NCI-H524 treated with DMSO at 0.1 percent for 48 hours (cell line): ENCODE data around the gene SHISA4.

ENCODE experiments used
- DNase-seq: peaks from one replicate; lab custom pipeline; 2025; lab: John Stamatoyannopoulos, UW

Gene SHISA4

DNA sequence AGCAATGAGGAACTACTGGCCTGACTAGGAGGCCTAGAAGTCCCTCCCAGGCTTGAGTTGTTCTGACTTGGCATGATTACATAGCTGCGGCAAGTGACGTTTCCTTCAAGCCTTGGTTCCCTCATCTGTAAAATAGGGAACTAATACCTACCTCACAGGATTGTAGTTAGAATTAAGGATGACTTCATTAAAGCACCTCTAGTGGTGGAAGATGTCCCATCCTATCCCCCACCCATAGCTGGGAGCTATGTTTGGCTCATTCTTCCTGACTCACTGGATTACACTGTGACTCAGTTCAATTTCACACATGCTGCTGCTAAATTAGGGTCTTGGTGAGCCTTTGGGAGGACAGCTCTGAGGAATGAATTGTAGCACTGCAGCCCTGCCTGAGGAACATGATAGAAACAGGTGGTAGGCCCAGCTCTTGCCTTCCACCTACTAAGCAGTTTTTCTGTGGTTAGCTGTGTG lies 6.0 kb upstream of the SHISA4 start:
- DNase-seq: no peak

DNA sequence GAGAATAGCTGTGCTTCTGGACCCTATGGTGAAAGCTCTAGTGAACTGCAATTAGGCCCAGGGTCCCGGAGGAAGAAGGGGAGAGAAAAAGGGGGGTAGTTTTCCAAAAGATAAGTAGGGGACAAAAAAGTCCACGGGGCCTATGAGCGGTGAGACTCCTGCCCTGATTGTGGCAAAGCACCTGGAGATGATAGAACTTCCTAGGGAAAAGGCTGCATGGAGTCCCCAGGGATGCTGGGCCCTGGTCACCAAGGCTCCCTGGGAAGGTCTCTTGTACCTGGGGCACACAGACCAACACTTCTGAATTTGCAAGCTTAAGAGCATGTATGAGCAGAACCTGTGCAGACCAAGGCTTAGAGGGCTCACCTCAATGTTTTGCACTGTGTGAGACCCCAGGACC lies 5.4 kb upstream of the SHISA4 start:
- DNase-seq: no peak

DNA sequence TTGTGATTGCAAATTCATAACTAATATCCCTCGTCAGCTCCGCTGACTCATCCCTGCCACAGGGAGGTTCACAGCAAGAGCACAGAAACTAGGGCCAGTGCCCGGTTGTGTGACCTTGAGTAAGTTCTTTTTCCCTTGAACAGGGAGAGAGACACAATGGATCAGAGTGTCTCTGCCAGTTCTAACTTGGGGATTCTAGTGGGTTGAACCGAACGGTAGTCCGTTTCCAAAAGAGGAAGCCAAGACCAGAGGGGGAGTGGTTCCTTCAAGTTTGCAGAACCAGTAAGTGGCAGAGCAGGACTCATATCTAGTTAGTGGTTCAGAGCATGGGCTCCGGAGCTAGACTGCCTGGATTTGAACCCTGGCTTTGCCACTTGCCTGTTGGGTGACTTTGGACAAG lies 4.9 kb upstream of the SHISA4 start:
- DNase-seq: no peak

DNA sequence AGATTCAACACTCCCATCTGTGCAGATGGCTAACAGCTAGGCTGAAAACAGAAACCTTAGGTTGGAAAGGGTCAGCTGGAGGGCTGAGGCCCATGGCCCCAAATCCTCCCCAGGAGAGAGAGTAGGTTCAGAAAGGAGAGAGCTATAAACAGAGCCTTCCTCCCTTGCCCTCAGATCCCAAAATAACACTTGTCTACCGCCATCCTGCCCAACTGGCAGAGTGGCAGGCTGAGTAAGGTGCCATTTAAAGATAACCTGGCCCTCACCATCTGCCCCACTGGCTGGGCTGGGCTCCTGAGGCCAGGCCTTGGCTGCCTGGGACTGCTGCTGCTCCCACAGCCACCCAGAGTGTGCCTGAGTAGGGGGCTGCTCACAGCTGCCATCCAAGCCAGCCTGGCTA lies 4.3 kb upstream of the SHISA4 start:
- DNase-seq: no peak

DNA sequence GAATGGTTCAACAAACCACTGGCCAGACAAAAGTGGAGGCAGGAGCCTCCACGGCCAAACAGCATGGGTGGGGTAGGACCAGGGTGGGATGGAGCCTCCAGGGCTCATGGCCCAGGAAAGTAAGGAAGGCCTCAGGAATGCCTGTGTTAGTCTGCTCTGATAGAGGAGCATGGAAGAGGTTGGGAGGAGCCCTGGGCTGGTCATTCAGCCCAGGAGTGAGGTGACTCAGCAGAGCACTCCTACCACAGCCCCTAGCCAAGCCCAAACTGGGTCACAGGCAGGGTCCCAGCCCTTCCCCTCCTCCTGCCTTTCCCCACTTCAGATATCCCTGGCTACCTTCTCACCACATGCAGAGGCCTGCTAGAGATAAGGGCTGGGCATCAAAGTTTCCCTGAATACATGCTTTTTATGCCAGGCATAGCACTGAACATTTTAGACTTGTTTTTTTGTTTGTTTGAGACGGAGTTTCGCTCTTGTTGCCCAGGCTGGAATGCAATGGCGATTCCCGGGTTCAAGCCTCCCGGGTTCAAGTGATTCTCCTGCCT lies 3.1 kb upstream of the SHISA4 start:
- DNase-seq: no peak

DNA sequence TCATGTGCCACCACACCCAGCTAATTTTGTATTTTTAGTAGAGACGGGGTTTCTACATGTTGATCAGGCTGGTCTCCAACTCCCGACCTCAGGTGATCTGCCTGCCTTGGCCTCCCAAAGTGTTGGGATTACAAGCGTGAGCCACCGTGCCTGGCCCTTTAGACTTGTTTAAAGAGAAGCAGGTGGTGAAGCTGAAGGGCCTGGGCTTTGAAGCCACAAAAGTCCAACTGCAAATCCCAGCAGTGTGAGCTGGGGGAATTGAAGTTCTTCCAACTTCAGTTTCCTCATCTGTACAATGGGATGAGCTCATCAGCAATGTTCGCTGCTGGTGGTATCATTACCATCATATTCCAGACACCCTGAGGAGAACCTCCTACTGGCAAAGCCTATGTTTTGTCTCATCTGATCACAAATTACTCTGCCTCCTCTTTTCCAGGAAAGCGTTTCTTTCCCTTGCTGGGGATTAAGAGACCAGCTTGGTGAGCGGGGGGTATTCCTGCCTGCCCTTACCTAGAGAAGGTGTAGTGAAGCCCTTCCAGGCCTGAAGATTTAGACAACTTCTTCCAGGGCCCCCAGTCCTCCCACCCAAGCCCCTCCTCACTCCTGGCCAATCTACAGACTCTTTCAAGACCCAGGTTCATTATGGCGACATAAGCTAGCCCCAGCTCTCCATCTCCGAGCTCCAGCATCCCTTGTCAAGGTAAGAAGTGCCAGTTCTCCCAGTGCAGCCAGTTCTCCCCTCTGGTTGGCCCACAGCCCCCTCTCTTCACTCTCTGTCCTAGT lies 2.4 kb upstream of the SHISA4 start:
- DNase-seq: no peak

DNA sequence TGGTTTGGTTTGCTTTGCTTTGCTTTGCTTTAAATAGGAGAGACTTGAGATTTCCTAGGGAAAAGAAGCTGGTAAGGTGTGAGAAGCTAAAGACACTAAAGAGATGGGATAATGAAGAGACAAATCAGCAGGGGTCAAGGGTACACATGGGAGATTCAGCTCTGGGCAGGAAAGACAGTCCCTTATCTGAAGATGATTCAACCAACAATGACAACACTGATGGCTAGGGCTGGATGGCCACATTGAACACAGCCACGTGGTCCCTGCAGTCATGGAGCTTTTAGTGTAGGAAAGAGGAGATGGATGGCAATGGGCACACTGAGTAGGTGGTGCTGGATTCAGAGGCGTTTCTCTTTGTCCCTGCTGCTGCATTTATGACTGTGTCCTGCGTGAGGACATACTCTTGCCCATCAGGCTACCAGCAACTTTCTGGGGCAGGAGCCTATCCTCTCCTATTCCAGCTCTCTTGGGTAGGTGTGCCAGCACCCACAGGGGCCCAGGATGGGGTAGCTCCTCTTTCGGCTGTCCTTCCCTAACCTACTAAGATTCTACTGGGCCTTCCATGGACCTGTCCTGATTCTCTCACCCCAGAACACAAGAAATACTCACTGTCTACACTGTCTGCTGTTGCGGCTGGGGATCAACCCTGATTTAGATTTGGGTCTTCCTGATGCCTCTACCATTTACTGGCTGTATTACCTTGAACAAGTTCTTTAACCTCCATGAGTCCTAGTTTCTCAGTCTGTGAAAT lies 1.4 kb upstream of the SHISA4 start:
- DNase-seq: no peak

DNA sequence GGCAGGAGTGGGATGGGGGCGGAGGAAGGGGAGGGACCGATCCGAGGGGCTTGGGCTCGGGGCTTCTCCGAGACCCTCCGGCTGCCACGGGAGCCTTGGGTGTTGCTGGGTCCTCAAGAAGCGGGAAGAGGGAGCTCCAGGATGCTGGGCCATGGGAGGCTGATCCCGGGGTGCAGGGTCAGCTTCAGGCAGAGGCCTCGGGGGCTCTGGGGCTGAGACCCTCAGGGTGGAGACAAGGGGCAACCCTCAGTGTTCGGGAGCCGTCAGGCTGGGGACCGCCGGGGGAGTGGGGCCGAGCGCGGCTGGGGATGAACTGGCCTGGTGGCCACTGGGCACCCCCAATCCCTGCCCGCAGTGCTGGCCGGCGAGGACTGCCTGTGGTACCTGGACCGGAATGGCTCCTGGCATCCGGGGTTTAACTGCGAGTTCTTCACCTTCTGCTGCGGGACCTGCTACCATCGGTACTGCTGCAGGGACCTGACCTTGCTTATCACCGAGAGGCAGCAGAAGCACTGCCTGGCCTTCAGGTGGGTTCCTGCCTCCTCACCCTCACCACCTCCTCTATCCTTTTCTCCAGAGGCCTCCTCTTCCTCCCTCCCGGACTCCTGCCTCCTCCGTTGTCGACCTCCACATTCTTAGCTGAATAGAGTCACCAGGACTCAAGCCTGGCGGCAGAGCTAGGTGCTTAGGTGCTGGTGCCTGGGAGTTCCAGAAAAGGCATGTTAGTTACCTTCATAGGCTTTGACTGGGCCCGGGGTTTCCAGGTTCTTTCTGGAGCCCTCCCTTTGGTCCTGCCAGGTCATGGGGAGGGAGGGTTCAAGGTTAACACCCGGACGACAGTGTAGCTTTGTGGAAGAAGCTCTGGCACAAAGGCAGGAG lies 631 bp downstream of the SHISA4 start:
- no peak for DNase-seq

DNA sequence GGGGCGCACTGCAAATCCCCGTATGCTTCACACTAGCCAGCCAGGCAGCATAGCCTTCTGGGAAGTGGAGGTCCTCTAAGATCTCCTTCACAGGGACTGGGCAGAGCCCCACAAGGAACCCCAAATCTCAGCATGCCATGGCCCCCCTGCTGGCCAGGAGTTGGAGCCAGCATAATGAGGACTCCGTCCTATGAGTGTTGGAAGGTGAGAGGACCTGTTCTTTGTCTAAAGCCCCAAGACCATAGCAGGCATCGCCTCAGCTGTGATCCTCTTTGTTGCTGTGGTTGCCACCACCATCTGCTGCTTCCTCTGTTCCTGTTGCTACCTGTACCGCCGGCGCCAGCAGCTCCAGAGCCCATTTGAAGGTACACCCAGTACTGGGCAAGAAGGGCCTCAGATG lies 1.5 kb downstream of the SHISA4 start:
- DNase-seq: no peak

DNA sequence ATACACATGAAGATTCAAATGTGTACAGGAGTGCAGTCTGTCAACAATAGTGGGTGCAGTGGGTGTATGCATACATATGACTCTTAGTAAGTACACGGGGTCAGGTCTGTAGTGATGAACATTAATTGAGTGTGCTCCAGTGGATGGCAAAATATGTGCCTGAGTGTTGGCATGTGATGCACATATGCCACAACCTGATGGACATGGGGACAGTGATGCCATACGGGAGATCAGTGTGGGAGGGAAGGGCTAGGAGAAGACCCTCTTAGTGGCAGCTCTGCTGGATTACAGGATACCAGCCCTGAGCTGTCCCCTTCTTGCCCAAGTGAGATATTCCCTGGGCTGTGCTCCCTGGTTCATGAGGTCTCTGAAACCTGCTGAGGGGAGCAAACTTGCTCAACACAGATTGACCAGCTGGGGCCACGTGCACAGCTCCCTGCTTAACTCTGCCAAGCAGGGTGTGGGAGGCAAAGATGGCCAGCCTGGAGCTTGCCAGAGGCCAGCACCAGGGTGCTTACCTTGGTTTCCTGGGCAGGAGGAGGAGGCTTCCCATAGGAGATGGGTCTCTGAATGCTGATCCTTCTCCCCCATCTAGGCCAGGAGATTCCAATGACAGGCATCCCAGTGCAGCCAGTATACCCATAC lies 2.2 kb downstream of the SHISA4 start:
- DNase-seq: no peak

DNA sequence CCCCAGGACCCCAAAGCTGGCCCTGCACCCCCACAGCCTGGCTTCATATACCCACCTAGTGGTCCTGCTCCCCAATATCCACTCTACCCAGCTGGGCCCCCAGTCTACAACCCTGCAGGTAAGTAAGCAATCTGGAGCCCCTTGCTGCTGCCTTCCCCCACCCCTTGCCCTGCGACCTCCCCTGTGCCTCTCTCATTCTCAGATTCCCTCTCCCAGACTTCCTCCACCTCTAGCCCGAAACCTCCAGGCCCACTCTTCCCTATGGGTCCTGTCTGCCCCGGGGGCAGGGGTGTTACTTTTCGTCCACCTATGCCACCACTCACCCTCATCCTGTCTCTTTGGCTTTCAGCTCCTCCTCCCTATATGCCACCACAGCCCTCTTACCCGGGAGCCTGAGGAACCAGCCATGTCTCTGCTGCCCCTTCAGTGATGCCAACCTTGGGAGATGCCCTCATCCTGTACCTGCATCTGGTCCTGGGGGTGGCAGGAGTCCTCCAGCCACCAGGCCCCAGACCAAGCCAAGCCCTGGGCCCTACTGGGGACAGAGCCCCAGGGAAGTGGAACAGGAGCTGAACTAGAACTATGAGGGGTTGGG lies 2.9 kb downstream of the SHISA4 start:
- no peak for DNase-seq

DNA sequence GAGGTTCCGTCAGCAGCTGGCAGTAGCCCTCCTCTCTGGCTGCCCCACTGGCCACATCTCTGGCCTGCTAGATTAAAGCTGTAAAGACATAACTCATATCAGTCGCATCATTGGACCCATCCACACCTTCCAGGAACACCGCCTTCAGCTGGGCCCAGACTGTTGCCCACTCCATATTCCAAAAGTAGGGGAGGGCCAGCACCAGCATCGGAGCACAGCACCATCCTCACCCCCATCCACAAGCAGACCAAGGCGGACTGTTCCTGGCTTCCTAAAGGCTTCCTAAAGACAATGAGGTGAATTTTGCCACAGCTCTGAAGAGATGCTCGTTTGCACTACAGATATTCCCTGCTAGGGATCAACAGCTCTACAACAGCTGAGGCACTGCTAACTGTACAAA lies 3.5 kb downstream of the SHISA4 start:
- DNase-seq: no peak

DNA sequence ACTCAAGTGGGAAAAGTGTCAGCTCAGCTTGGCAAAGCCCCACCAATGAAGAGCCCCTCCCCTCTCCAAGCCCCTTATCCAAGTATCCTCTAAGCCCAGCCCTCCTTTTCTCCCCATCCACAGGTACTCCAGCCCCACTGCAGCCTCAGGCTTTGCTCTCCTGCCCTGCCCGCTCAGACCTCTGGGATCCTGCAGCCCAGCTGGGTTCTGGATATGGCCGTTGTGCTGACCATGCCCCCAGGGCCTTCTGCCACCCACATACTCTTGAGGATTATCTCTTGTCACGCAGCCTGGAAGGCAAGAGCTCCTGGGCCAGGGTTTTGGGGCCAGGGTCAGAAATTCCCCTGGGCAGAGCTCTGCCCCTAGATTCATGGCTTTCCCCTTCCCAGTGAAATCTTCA lies 4.7 kb downstream of the SHISA4 start:
- DNase-seq: no peak

DNA sequence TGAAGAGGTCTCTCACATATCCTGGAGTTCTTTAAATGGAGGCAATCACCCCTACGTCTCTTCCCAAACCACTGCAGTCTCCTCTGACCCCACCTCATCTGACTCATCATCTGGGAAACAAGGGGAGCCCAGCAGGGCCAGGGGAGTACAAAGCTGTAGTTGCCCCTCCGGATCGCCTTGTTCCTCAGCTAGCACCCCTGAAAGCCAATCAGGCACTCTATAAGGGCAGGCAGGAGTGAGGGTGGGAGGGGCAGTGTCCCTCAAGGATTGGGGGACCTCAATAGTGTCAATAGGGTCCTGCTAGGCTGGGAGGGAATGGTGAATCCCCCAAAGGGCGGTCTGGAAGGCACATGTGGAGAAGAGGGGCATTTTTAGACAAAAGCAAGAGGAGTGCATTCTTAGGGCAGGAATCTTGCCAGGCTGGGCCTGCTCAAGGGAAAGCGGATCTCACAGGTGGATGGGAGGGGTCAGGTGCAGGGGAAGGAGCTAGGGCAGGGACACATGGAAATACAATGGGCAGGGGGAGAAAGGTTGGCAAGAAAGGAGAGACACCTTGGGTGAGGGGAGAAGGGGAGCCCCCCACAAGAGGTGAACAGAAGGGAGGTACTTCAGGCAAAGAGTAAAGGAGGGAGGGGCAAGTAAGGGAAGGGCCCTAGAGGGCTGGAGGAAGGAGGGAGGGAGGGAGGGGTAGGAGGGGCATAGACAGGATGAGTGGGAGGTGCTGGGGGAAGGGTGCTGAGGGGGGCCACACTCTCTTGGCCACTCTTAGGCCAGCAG lies 5.8 kb downstream of the SHISA4 start:
- no peak for DNase-seq

DNA sequence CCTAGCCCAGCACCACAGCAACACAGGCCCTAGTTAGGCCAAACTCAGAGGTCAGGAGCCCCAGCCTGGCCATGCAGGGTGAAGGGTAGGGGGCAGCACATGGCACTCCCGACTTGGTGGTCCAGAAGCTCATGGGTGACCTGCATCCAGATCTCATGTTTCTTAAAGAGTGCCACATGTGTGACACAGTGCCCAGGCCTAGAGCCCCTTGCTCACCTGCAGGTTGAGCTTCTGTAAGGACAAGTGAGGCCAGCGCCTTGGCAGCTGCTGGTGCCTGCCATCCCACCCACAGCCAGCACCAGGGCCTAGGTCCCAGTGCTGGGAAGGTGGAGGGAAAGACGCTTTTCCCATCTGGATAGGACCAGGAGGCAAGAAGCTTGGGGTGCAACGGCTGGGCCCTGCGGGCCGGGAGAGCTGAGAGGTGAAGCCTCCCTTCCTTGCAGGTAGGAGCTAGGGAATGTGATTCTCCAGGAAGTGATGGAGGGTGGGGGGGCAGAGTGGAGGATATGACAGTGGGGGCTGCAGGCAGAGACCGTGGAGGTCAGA lies 6.5 kb downstream of the SHISA4 start:
- no peak for DNase-seq

DNA sequence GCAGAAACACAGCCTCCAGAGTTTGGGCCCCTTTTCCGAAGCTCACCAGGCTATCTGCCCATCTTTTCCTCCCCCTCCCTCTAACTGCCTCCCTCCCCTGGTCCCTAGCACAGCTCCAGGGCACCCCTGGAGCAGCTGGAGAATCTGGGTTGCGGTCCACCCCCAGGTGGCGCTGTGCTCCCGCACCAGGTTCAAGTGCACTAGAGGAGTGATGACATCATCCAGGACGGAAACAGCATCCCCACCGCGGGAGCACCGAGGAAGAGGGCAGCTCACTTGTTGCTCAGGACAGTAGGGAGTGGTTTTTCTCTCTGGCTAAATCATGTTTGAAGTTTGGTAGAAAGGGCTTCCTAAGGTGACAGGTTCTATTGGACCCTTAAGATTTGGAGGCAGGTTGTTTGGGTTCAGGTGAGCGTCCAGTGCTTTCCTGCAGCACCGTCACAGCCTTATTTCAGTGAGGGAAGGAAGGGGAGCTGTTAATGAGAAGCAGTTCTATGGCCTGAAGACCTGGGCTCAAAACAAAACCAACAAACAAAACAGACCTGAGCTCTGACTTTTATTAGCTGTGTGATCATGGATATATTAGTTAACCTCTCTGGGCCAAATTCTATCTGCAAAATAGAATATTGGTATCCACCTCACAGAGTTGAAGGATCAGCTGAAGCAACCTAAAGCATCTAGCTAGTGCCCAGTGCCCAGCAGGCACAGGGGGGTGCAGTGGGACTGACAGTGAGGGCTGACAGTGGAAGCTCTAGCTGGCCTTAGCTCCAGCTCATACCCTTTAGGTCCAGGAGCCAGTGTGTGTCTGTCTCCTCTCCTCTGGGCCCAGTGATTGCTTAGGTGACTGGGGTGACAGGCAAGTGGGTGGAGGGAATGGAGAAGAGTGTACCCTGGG lies 7.5 kb downstream of the SHISA4 start:
- DNase-seq: no peak

DNA sequence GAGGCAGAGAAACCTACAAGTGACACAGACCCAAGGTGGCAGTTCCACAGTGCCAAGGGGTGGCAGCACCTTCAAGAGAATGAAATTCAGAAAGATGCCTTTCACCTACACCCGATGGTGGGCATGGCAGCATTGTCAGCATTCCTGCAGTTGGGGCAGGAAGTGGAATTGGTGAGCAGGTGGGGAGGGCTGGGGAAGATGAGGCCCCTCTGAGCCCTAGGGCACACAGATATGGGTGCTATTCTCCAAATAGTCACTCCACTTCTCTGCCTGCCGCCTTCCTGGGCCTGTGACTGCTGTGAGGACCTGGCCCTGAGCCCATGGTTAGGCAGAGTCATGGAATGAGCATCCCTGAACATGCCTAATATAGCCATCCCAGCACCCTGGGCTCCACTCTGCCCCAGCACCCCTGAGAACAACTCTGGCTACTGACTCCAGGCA lies 8.3 kb downstream of the SHISA4 start:
- no peak for DNase-seq

DNA sequence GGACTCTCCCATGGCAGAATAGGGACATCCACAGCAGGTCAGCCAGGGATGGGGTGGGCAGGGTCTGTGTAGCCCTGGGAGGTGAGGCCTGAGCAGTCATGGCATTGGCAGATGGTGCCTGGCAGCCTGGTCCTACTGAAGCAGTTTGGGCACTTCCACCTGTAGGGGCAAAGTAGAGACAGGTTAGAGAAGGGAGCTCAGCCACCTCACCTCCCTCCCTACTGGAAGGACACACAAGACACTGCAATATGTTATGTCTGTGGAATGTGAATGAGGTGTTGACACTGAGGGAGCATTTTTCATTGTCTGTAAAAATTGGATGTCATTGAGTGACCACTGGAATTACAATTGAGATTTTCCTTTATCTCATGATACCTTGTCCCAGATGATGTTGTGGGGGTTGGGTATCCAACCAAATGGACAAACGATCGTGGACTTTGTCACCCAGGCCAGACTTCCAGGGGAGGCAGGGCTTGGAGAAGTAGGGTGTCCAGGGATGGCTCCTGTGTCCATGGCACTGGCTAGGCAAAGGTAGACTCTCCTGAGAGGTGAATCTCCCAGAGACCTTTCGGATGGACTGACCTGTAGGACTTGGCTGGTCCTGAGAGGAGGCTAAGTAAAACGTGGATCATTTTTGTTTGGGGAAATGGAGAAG lies 9.7 kb downstream of the SHISA4 start:
- no peak for DNase-seq

DNA sequence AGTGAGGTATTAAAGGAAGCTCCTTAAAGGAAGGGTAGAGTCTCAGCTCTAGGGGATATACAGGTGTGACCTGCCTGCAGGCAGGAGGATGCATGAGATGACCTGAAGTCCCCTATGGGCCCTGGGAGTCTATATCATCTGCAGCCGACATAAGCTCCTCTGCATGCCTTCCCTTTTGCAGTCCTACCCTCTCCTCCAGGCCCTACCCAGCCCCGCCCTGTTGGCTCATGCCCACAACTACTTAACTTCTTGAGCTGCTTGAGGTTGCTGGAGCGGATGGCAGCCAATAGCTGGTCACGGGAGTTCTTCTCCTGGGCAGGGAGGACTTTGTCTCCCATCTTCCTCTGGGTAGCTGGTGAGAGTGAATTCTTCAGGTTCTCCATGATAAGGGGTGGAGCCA lies 10.3 kb downstream of the SHISA4 start:
- DNase-seq: no peak
